ENCODE measurements around the gene LAD1.

Gene LAD1

DNA sequence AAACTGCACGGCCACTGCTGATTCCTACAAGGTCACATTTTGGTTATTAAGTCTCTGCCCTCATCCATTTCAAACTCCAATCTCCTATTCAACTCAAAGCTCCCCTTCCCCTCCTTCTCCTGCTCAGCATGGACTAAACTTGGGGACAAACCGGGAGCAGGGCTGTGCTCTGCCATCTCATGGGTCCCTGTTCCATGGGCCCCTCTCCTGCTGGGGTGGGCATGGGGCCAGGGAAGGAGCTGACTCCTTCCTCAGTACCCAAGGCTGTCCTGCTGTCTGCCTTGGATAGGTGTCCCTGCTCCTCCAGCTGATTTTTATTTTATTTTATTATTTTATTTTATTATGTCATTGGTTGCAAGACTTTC, 48.8 kb downstream of the LAD1 start:
- no peak overlapping the region for H3K27ac ChIP-seq
- no peak for DNase-seq (ENCODE audit: low spot score)
- ChIA-PET POLR2A (ENCODE audit: low non-redundant PET) (no interaction called here), CTCF (interaction anchor here (0.6 to 6.0 kb wide), 4 partner anchors 10 to 96 kb away, joined by 3 to 132 read pairs (median 4); no protein-coding TSS in a partner anchor)
- TF ChIP-seq, protein P1, sequence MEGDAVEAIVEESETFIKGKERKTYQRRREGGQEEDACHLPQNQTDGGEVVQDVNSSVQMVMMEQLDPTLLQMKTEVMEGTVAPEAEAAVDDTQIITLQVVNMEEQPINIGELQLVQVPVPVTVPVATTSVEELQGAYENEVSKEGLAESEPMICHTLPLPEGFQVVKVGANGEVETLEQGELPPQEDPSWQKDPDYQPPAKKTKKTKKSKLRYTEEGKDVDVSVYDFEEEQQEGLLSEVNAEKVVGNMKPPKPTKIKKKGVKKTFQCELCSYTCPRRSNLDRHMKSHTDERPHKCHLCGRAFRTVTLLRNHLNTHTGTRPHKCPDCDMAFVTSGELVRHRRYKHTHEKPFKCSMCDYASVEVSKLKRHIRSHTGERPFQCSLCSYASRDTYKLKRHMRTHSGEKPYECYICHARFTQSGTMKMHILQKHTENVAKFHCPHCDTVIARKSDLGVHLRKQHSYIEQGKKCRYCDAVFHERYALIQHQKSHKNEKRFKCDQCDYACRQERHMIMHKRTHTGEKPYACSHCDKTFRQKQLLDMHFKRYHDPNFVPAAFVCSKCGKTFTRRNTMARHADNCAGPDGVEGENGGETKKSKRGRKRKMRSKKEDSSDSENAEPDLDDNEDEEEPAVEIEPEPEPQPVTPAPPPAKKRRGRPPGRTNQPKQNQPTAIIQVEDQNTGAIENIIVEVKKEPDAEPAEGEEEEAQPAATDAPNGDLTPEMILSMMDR (conservative IDR thresholded peaks at IDR 0.05; ENCODE audit: low read depth): no peak

GRCh38 chr1:201349092-201349491, 50.0 kb downstream of the LAD1 start:
- no peak for DNase-seq (ENCODE audit: low spot score)
- CTCF ChIA-PET: interaction anchor here (0.8 to 6.0 kb wide), 9 partner anchors 11 to 248 kb away, joined by 3 to 132 read pairs (median 5); no protein-coding TSS in a partner anchor

DNA sequence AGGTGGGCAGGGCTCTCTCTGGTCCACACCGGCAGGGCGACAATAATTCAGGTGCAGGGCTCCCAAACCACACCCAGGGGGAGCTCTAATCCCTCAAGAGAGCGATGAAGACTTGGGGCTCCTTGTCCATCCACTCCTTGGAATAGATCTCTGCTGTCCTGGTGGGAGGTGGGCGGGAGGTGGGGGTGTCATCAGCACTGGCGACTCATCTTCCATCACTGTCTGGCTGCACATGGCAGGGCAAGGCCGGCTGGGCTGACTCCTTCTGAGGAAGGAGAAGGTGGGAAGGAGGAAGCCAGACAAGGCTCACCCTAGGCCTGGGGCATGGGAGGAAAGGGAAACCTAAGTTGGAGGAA, 50.9 kb downstream of the LAD1 start:
- H3K27ac ChIP-seq: no peak overlapping the region
- CTCF ChIA-PET: interaction anchor here (0.6 to 6.0 kb wide), 25 partner anchors 11 to 311 kb away, joined by 3 to 132 read pairs (median 4); partner anchors contain the start of gene TMEM9
- POLR2A ChIA-PET (ENCODE audit: low non-redundant PET): interaction anchor here (0.7 kb wide), 2 partner anchors 48 to 232 kb away, joined by 3 to 7 read pairs; no protein-coding TSS in a partner anchor
- peak; percentile 91 for DNase-seq (ENCODE audit: low spot score)
- TF ChIP-seq, protein P1 (conservative IDR thresholded peaks at IDR 0.05; ENCODE audit: low read depth): peak; percentile 49

More at GRCh38 chr1:201349092-201349491, 50.0 kb downstream of the LAD1 start:
- no peak overlapping the region for H3K27ac ChIP-seq
- POLR2A ChIA-PET (ENCODE audit: low non-redundant PET): interaction anchor here (0.7 kb wide), 1 partner anchor 233 kb away, joined by 3 read pairs; no protein-coding TSS in a partner anchor
- TF ChIP-seq, protein P1 (conservative IDR thresholded peaks at IDR 0.05; ENCODE audit: low read depth): no peak

GRCh38 chr1:201347498-201348210, 51.5 kb downstream of the LAD1 start:
- ChIA-PET POLR2A (ENCODE audit: low non-redundant PET) (interaction anchor here (0.5 to 0.7 kb wide), 2 partner anchors 48 to 88 kb away, joined by 3 to 7 read pairs; no protein-coding TSS in a partner anchor), CTCF (interaction anchor here (0.6 to 6.0 kb wide), 41 partner anchors 11 to 1485 kb away, joined by 3 to 132 read pairs (median 4); partner anchors contain the start of genes PKP1 and TMEM9)
- TF ChIP-seq, protein P1 (conservative IDR thresholded peaks at IDR 0.05; ENCODE audit: low read depth): no peak
- no peak overlapping the region for H3K27ac ChIP-seq
- no peak for DNase-seq (ENCODE audit: low spot score)

- H3K27ac ChIP-seq: no peak overlapping the region
- POLR2A ChIA-PET (ENCODE audit: low non-redundant PET): interaction anchor here (0.5 to 0.6 kb wide), 3 partner anchors 16 to 88 kb away, joined by 3 to 8 read pairs (median 3); no protein-coding TSS in a partner anchor
- CTCF ChIA-PET: interaction anchor here (0.6 to 6.0 kb wide), 20 partner anchors 11 to 209 kb away, joined by 3 to 132 read pairs (median 4); partner anchors contain the start of gene PKP1
- DNase-seq (ENCODE audit: low spot score): no peak
- TF ChIP-seq, protein P1 (conservative IDR thresholded peaks at IDR 0.05; ENCODE audit: low read depth): no peak
These were observed 52.1 kb downstream of the LAD1 start for GRCh38 chr1:201346987-201347386.

DNA sequence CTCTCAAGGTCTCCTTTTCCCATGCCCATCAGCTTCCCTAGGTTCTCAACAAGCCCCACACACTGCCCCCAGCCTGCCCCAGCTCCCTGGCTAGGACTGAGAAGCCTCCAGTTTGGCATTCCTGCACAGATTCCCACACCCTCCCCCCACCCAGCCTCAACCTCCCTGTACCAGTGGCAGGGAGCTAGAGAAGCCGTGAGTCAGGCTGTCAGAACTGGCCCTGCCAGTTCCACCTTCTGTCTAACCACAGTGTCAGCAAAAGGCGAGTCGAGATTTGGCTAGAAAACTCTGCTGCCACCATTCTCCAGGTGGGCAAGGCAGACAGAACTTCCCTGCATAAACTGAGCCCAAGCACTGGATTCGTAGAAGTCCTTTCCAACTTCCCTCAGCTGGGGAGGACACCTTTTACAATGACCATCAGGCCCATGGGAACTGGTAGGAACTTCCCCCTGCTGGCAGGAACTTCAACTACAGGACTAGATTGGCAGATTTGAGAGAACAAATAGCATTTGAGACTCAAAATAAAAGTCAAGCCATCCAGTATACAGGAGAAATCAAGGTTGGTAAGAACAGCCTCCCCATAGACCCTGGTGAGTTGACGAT, 52.7 kb downstream of the LAD1 start:
- ChIA-PET POLR2A (ENCODE audit: low non-redundant PET) (interaction anchor here (0.6 kb wide), 2 partner anchors 16 to 58 kb away, joined by 3 to 8 read pairs; no protein-coding TSS in a partner anchor), CTCF (interaction anchor here (0.6 to 6.0 kb wide), 32 partner anchors 8 to 587 kb away, joined by 3 to 132 read pairs (median 4); partner anchors contain the start of gene PKP1)
- TF ChIP-seq, protein P1 (conservative IDR thresholded peaks at IDR 0.05; ENCODE audit: low read depth): peak; percentile 50
- DNase-seq (ENCODE audit: low spot score): peak; percentile 79
- no peak overlapping the region for H3K27ac ChIP-seq
